GM21717 (cell line): ENCODE data around the gene ATF1.

Experiments used
- ATAC-seq: cut with Tn5 transposase; IDR thresholded peaks from one replicate; pipeline ENCODE4 v1.9.1; 2021; ENCODE audit warnings: mild to moderate bottlenecking, moderate library complexity; ENCODE audit not compliant: unreplicated experiment

ATF1 gene

DNA sequence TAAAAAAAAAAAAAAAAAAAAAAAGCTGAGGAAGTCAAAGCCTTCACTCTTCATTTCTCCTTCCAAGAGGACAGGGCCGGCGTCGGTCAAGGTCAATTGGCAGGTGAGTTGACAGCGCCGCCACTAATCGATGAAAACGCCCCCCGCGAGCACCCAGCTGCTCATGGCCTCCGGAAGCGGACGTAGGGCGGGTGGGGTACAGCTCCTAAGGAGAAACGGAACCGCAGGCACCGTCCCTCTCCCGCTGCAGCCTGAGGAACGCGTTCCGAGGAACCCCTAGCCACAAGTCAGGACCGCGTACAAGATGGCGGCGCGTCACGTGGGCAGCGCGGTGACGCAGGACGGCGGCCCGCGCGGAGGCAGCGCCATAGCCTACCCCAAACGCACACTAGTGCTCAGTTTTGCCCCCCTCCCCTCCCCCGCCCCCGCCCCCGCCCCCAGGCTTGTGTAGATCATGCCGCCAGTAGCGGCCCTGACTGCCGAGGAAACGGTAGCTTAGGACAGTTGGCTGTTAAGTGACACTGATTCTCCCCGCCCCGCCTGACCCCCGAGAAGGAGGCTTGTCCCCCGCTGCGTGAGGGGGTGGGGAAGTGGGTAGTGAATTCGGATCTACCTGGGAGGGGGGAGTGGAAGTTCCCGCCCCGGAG, at the start of gene ATF1:
Gene ATF1, plus strand, starts transcription at position 463 of the 647 bp plus-strand sequence. CDS start 16,045 bp downstream, outside the sequence.
- peak; percentile 73 for ATAC-seq

DNA sequence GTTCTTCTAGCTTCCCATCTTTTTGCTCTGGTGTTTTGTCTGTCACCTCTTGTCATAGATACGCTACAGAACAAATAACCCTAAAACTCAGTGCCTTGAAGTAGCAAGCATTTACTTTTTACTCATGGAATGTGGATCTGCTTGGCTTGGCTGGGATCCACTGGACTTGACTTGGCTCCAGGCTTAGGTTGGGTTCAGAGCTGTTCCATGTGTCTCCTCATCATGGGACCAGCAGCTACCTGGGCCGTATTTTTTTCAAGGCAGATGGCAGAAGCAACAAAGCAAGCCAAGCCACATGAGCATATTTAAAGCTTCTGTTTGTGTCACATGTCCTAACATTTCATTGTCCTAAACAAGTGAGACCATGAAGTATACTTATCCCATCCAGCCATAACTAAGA, 48.7 kb upstream of the ATF1 start:
- no peak for ATAC-seq

DNA sequence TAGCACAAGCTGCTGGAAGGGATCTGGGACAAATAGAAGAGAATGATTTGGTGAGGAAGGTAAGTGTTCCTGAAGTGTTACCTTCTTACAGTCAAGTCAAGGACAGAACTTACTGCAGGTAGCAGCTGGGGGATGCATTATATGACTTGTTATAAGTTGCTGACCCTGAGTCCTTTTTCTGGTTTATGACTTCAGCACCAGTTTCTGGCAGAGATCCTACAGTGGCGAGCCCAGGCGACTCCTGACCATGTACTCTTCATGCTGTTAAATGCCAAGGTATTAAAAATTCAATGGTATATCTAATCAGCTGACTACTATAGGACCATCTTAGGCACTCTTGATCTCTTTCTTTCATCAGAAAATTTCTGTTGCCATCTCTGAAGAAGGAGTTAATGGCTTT, 45.1 kb upstream of the ATF1 start:
- no peak for ATAC-seq

DNA sequence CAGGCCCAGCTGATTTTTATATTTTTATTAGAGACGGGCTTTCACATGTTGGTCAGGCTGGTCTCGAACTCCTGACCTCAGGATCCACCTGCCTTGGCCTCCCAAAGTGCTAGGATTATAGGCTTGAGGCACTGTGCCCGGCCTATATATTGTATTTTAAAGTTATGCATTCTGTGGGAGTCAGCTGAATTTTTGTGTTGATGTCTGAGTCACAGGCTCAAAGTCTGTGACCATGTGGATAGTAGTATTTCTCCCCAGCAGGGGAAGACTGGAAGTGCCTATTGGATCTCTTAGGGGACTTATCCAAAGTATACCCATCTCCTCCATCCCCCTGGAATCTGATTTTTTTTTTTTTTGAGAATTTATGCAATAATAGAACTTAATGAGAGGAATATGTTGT, 43.8 kb upstream of the ATF1 start:
- no peak for ATAC-seq

DNA sequence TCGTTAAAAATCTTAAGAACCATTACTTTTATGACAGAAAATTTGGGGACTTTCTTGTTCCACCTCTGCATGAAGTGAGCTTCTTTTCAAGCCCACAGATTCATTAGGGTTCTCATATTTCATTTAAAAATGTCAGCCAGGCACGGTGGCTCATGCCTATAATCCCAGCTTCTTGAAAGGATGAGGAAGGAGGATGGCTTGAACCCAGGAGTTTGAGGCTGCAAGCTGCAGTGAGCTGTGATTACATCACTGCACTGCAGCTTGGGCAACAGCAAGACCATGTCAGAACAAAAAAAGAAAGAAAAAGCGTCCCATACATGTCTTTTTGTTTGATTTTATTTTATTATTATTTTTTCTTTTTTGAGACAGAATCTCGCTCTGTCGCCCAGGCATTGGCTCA, 43.4 kb upstream of the ATF1 start:
- no peak for ATAC-seq

DNA sequence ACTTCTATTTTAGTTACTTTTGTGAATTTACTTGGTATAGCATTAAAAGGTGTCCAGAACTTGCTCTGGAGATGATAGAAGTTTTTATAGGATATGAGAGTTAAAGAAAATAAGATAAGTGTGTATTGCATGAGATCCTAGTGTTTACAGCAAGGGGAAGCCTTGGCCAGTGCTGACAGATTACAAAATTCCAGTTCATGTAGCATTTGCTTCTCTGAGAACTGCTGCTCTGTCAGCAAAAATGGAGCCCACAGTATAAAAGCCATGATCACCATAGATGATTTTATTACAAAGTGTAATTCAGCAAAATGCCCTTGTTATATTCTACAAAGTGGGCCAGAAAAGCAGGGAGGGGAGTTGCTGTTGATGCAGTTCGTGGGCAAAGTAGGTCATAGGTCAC, 40.0 kb upstream of the ATF1 start:
- no peak for ATAC-seq

DNA sequence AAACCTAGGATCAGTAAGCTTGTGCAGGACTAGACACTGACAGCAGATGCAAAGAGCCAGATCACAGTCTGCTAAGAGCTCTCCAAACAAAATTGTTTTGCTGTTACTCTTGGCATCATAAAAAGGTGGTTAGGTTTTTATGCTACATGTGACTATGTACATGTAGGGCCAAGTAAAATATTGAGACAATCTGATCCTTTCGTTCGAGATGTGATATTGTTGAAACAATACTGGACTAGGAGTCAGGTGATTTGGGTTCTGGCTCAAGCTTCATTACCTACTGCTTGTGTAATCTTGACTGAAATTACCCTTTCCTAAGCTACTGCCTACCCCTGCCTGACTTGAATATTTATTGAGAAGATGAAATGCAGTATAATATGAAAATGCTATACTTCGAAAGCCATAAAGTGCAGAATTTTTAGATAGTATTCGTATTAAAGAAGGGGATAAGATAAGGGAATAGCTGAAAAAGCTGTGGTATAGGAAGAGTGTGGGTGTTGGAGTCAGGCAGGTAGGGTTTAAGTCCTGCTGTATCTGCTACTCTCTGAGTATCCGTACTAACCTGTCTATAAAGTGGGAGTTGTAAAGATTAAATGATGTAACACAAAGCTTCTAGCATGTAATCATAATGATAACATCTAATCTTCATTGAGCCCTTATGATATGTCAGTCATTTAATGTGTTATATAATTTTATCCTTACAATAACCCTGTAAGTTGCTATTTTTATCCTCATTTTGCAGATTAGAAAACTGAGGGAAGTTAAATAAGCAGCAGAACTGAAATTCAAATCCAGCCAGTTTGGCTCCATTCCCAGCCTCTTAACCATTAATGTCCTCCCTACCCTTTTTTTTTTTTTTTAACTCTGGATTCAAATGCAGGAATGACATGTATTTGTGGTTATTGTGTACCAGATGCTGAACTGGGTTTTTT, 38.6 kb upstream of the ATF1 start:
- no peak for ATAC-seq

DNA sequence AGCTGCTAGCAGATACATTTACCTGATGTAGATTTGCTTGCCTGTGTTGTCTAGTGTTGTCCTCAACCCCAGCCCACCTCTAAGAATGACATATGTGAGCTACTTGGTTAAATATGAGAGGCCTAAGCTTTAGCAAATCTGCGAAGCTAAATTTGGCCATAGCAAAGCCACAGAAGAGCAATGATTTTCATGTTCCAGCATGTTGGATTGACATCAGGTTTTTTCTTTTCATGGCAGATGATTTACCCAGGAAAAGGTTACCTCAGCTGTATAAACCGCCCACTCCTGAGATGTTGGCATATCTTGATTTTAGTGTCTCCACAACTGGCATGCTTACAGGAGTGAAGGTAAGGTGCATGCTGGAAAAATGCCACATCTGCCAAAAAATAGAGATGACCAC, 36.4 kb upstream of the ATF1 start:
- ATAC-seq, result no peak

DNA sequence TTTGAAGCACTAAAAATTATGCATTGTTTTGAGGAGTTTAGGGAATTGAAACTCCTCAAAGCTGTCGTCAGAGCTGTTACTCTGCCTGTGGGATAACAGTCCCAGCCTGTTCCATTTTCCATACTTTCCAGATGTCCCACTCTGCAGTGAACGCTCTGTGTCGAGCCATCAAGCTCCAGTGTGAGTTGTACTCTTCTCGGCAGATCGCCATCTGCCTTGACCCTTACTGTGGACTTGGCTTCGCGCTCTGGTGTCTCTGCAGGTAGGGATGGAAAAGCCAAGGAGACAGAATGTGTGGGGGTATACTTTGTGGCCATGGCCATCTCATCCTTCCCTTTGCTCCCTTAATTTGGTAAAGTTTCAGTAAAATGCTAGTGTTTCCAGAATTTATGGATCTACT, 35.5 kb upstream of the ATF1 start:
- no peak for ATAC-seq

DNA sequence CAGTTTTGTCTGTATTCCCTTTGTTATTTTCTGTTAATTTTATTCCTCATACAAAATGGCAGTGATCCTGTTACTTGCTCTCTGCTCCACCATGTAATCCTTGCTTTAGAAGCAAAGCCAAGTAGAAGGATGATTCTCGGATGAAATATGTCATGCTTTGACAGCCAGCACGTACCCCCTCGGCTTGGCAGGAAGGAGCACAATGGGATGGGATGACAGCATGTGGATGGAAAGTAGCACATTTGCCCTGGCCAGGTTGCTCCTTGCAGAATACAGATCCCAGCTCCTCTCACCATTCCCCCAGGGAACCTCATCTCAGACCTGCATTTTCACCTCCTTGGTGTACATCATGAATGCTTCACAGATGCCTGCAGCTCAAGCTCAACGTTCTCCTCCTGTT, 35.1 kb upstream of the ATF1 start:
- no peak for ATAC-seq

DNA sequence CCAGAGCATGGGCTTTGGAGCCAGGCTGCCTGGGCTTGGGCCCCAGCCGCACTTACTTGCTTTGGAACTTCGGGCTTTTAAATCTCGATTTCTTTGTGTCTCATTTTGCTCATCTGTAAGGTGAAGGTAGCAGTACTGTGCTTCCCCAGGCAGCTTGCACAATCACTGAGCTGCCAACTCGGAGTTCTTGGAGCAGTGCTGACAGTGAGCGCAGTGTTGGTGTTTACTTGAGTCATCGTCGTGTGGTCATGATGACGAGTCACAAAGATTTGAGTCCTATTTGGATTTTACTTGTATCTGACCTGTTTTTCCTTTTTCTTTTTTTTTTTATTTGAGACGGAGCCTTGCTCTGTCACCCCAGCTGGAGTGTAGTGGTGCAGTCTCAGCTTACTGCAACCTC, 31.3 kb upstream of the ATF1 start:
- no peak for ATAC-seq

DNA sequence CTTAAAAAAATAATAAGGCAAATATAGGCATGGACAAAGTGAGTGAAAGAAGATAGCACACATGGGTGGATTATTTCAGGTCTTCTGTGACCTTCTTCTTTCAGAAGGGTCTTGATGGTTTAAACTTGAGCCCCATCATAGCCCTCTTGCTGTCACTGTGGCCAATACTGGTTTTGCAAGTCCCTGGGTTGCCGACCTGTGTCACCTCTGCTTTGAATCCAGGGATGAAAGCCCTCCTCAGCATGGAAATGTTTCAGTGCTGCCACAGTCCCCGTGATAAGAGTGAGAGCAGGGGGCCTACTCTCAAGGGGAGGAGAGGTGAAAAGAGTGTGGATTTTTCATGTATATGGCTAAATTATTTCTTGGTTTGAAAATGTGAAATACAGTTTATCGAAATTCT, 30.2 kb upstream of the ATF1 start:
- no peak for ATAC-seq

DNA sequence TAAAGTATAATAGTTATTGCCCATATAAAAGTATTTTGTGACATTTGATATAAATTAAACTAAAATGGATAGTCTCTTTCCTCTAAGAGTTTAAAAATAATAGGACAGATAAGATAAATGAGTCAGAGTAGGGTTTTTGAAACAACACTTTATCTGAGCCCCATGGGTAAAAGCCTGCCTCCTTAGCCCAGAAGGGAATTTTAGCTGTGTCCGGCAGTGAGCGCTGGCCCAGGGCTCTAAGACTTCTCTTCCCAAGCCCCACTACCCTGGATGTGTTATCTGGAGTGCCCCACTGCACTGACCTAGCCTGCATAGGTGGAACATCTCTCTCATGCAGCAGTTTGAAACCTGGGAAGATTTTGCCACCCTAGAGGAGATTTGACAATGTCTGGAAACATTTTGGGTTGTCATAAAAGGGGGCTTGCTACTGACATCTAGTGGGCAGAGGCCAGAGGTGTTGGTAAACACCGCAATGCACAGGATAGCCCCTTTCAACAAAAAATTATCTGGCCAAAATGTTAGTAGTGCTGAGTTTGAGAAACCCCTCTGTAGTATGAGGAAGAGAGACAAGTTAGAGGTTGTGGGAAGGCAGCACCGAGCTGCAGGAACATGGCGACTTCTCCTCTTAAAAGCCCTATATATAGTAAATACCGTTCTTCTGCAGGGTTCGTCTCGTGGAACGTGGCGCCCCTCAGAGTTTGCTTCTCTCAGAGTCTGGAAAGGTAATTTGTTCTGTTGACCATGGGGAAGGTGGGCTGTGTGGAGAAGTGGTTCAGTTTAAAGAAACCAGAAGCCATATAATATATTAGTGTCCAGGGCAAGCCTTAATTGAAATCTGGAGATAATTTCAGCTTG, 29.3 kb upstream of the ATF1 start:
- ATAC-seq, result no peak

DNA sequence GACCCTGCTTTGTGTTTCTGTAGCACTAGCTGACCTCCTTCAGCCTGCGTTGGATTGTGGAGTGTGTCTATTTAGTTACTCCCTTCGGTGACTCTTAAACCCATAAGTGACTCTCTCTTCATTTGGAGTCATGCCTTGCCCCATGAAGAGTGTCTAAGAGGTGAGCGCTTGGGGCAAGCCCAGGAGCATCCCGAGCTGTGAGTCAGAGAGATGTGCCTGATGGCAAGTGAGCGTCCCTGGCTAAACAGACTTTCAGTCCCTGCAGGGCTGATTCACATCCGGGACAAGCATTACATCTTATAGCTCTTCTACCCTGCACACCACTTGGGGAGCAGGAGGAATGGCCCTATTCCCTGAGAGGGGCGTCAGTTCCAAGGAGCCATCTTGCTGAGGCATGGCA, 24.3 kb upstream of the ATF1 start:
- ATAC-seq, result no peak

DNA sequence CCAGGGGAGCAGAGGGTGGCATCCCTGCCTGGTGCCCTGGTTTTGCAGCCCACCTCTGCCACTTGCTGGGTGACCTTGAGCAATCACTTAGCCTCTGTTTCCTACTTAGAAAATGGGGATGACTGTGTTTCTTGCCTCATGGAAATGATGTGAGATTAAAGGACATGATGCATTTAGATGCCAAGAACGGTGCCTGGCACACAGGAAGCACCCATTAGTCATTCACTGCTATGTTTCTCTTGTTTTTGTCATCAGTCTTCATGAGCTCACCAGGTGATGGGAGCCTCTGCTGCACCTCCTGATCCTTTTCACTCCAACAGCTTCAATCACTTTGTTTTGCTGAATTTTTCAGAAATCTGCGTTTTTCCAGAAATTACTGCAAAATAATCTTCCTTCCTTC, 23.6 kb upstream of the ATF1 start:
- no peak for ATAC-seq

DNA sequence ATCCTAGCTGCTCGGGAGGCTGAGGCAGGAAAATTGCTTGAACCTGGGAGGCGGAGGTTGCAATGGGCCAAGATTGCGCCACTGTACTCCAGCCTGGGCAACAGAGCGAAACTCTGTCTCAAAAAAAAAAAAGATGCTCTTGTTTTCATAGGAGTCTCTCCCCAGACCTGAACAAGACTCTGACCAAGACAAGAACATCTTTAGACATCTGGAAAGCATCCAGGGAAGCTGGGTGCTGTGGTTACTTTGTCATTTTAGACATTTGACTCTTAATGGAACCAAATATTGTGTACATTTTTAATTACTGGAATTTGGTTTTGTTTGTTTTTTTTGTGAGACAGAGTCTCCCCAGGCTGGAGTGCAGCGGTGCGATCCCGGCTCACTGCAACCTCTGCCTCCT, 21.1 kb upstream of the ATF1 start:
- no peak for ATAC-seq

DNA sequence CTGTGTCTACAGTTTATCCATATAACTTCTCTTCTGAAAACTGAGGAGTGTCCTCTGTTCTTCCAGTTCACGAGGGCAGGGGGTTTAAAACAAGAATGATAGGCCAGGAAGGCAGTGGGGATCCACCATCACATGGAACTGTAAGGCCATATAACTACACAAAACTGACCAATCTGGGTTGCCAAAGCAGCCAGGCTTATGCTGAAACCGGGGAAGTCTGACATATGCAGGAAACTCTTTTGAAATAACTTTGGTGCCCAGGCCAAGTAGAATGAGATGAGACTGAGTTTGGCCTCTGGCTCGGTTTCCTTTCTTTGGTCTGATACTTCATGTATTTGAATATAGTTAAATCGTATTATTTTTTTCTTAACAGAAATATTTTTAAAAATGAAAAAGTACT, 18.0 kb upstream of the ATF1 start:
- no peak for ATAC-seq

DNA sequence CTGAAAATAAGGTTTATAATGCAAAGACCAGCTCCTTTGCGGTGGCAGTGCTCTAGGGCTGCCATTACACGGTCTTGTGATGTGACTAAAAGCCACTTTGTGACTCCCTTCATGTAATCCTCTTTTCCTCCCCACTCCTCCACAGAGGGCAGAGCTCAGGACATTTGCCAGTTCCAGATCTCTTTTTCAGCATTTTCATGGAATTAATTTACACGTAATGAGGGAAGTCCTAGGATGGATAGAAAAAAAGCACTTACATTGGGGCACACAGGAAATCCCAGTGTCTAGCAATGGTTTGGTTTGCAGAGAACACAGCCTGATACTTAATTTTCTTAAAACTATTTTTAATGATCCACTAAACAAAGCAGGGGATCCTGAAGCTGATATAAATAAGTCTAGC, 17.5 kb upstream of the ATF1 start:
- ATAC-seq, result no peak

DNA sequence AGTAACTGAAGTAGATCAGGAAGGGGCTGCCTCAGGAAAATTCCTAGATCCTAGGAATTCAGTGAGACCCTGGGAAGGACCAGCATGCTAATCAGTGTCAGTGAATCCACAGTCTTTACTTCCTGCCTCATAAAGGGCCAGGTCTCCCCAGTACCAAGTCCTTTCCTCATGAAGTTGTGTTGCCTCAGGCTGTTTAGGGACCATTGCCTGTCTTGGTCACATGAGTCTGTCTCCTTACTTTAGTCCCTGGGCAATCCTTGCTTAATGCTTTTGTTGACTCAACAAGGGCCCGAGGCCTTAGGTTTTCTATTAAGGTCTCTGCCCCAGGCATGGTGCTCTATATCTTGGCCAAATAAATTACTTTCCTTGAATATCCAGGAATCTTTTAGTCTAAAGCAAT, 16.1 kb upstream of the ATF1 start:
- ATAC-seq, result no peak

DNA sequence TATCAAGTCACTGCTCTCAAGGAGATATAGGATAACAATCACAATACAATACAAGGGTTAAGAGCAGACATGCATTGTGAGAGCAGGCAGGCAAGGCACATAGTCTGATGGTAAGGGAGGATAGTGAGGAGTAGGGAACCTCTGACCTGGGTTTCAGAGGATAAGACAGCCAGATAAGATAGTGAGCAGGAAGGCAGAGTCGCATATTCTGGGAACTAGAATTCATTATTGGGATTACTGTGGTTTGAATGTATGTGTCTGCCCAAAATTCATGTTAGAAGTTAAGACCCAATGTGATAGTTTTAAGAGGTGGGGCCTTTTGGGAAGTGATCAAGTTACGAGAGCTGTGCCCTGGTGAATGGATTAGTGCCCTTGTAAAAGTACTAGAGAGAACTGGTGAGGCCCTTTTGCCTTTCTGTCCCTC, 14.4 kb upstream of the ATF1 start:
- no peak for ATAC-seq

DNA sequence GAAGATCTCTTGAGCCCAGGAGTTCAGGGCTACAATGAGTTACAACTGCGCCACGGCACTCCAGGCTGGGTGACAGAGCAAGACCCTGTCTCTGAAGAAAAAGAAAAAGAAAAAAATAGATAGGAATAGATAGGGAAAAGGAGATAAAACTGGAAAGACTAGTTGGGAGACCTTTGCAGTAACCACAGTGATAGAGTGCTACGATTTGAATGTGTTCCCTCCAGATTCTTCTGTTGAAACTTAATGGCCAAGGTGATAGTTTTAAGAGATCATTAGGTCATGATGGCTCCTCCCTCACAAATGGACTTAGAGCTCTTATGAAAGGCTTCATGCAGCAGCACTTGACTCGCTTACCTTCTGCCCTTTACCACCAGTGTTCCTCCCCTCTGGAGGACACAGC, 13.5 kb upstream of the ATF1 start:
- no peak for ATAC-seq
